Uterus (tissue), 2 donors: ENCODE measurements around the gene LDLRAD4.

Experiments used
- CTCF ChIP-seq, 4 experiments: fragments of 200-600 bp in 2 of 4; fragments of 450-650 bp in 2 of 4; sonication (generic) in 2 of 4; IDR thresholded peaks; one replicate each; pipeline ENCODE4 v1.5.1; 2016 to 2019; ENCODE audit warnings: antibody characterized with exemption in 4 of 4, mild to moderate bottlenecking in 2 of 4, moderate library complexity in 1 of 4
- POLR2A ChIP-seq, 2 donors: fragments of 450-650 bp; IDR thresholded peaks; one replicate each; pipeline ENCODE4 v1.6.1; 2016; ENCODE audit warnings: antibody characterized with exemption in 2 of 2, mild to moderate bottlenecking in 1 of 2, moderate library complexity in 1 of 2

- TF ChIP-seq CTCF (IDR thresholded peaks at IDR 0.05) (no peak), POLR2A (IDR thresholded peaks at IDR 0.05) (no peak)
Observed at GRCh38 chr18:13616041-13616440, 397.5 kb downstream of the LDLRAD4 start.
